GM12878 (cell line): ENCODE measurements around the gene SVEP1. TPM values are rescaled to one million over a fixed set of nuclear protein-coding genes. Genes with fewer than 3 reads are reported as not detected.

ENCODE experiments used
- ATAC-seq: fragments of 200-7000 bp; cut with Tn5 transposase; 3 replicates; pipeline ENCODE4 v1.9.1; 2020; ENCODE audit warnings: mild to moderate bottlenecking, moderate library complexity
- BruUV-seq: library from RNA; stranded (reverse); fragments of 400-500 nt; replicated peaks from 2 replicates; lab custom pipeline; 2021; lab: Mats Ljungman, UMichigan
- CTCF ChIA-PET: fragments of 300-600 bp; sonication (Branson Sonifier 250); formaldehyde crosslinking; extraction: SDS; loops from one replicate; lab custom pipeline; 2021; ENCODE audit warnings: inconsistent platforms; lab: Yijun Ruan, JAX
- POLR2A ChIA-PET: fragments of 350-600 bp; formaldehyde crosslinking; extraction: SDS; loops from one replicate; lab custom pipeline; 2021; ENCODE audit warnings: inconsistent platforms; lab: Charles Lee
- RAD21 ChIA-PET: fragments of 300-600 bp; sonication (Branson Sonifier 250); formaldehyde crosslinking; loops from one replicate; lab custom pipeline; 2023; ENCODE audit warnings: antibody characterized with exemption; ENCODE audit not compliant: unreplicated experiment; lab: Charles Lee
- SMC1A ChIA-PET: fragments of 300-600 bp; sonication (Branson Sonifier 250); formaldehyde crosslinking; loops from one replicate; lab custom pipeline; 2023; ENCODE audit not compliant: unreplicated experiment, uncharacterized antibody; lab: Charles Lee
- DNase-seq: peaks from one replicate; pipeline ENCODE4 v3.0.0-alpha.2; 2011; ENCODE audit warnings: low read depth, low spot score
- FAIRE-seq: peaks from 3 replicates; lab custom pipeline; 2011; peaks lifted over from hg19 to GRCh38; lab: Jason Lieb, UNC
- H2AFZ ChIP-seq: 2 replicates; pipeline ENCODE4 v1.6.0; 2011; ENCODE audit warnings: low read depth, low read length, control low read depth; ENCODE audit not compliant: control insufficient read depth
- H3K27ac ChIP-seq: 2 replicates; pipeline ENCODE4 v1.5.1; 2011; ENCODE audit warnings: control low read depth; ENCODE audit not compliant: control insufficient read depth, insufficient read depth
- H3K27me3 ChIP-seq, 2 experiments: replicated peaks in 1 of 2; 2 replicates each; pipeline versions ENCODE4 v1.6.0 to v1.6.1; 2011; ENCODE audit warnings: low read length in 1 of 2; ENCODE audit not compliant: control insufficient read depth in 2 of 2, insufficient read depth in 2 of 2
- H3K36me3 ChIP-seq, 2 experiments: 2 replicates each; pipeline ENCODE4 v1.5.1; 2011; ENCODE audit warnings: low read length in 1 of 2; ENCODE audit not compliant: control insufficient read depth in 2 of 2, insufficient read depth in 2 of 2
- H3K4me1 ChIP-seq: 2 replicates; pipeline ENCODE4 v1.6.1; 2011; ENCODE audit warnings: mild to moderate bottlenecking, low read length, moderate library complexity, mixed read lengths; ENCODE audit not compliant: control insufficient read depth, insufficient read depth
- H3K4me2 ChIP-seq: 2 replicates; pipeline ENCODE4 v1.6.0; 2011; ENCODE audit warnings: control low read depth; ENCODE audit not compliant: control insufficient read depth, insufficient read depth
- H3K4me3 ChIP-seq: fragments of 200-600 bp; sonication (generic); 2 replicates; pipeline ENCODE4 v1.5.1; 2016
- H3K79me2 ChIP-seq: 2 replicates; pipeline ENCODE4 v1.6.0; 2011; ENCODE audit warnings: low read length; ENCODE audit not compliant: control insufficient read depth, insufficient read depth
- H3K9ac ChIP-seq: 2 replicates; pipeline ENCODE4 v1.8.0; 2011; ENCODE audit warnings: low read length, control low read depth, mixed read lengths; ENCODE audit not compliant: control insufficient read depth, insufficient read depth
- H3K9me3 ChIP-seq: replicated peaks from 3 replicates; pipeline ENCODE4 v1.5.1; 2011; ENCODE audit warnings: mild to moderate bottlenecking, low read length; ENCODE audit not compliant: control insufficient read depth, insufficient read depth
- H4K20me1 ChIP-seq: 2 replicates; pipeline ENCODE4 v1.6.0; 2011; ENCODE audit not compliant: control insufficient read depth, insufficient read depth
- BCLAF1 ChIP-seq: fragments of 450-650 bp; IDR thresholded peaks from 2 replicates; pipeline ENCODE4 v1.6.1; 2017; ENCODE audit warnings: antibody characterized with exemption, mild to moderate bottlenecking, moderate library complexity
- FOXK2 ChIP-seq: fragments of 450-650 bp; IDR thresholded peaks from 2 replicates; pipeline ENCODE4 v1.6.1; 2017; ENCODE audit warnings: mild to moderate bottlenecking, moderate library complexity
- IKZF1 ChIP-seq: fragments of 450-650 bp; conservative IDR thresholded peaks from 2 replicates; pipeline ENCODE4 v1.6.1; 2017; ENCODE audit warnings: antibody characterized with exemption, mild to moderate bottlenecking
- KDM1A ChIP-seq: fragments of 200-600 bp; sonication (generic); IDR thresholded peaks from 2 replicates; pipeline ENCODE4 v1.6.1; 2016; ENCODE audit warnings: borderline replicate concordance
- LARP7 ChIP-seq: fragments of 450-650 bp; IDR thresholded peaks from 2 replicates; pipeline ENCODE4 v1.6.1; 2017; ENCODE audit warnings: mild to moderate bottlenecking
- MLLT1 ChIP-seq: fragments of 450-650 bp; IDR thresholded peaks from 2 replicates; pipeline ENCODE4 v1.6.1; 2016; ENCODE audit warnings: mild to moderate bottlenecking
- NFYA ChIP-seq: IDR thresholded peaks from 2 replicates; pipeline ENCODE4 v1.6.1; 2011; ENCODE audit warnings: low read depth, mild to moderate bottlenecking, low read length, improper control_type of control experiment, borderline replicate concordance
- POLR2AphosphoS2 ChIP-seq: IDR thresholded peaks from 2 replicates; pipeline ENCODE4 v1.6.1; 2011; ENCODE audit warnings: low read depth, mild to moderate bottlenecking, low read length, improper control_type of control experiment, moderate library complexity
- RB1 ChIP-seq: fragments of 450-650 bp; formaldehyde crosslinking; IDR thresholded peaks from 2 replicates; pipeline ENCODE4 v1.6.1; 2017; ENCODE audit warnings: mild to moderate bottlenecking, borderline replicate concordance
- WRNIP1 ChIP-seq: IDR thresholded peaks from 2 replicates; pipeline ENCODE4 v1.6.1; 2011; ENCODE audit warnings: low read depth, low read length, improper control_type of control experiment, borderline replicate concordance
- YY1 ChIP-seq: IDR thresholded peaks from 2 replicates; pipeline ENCODE4 v1.6.1; 2011; ENCODE audit warnings: low read depth, mild to moderate bottlenecking, low read length
- WGBS: methylation state at CpG from one replicate; pipeline ENCODE4 v1.1.6; 2016; ENCODE audit warnings: low lambda C conversion rate; ENCODE audit not compliant: insufficient replicate concordance, insufficient coverage; ENCODE audit errors: missing lambda C conversion rate; 5-methylcytosine and 5-hydroxymethylcytosine counted together
- in situ Hi-C: fragments of 300-500 bp; cut with MboI; formaldehyde crosslinking; loops from 9 replicates; pipeline ENCODE4 v1.14.3; 2018; ENCODE audit warnings: mixed read lengths
- intact Hi-C: fragments of 100-400 bp; cut with micrococcal nuclease; formaldehyde crosslinking; loops from one replicate; pipeline ENCODE4 v1.14.2; 2022; ENCODE audit not compliant: unreplicated experiment
- polyA plus RNA-seq, 11 experiments: library from polyadenylated mRNA; depleted of rRNA in 4 of 11; unstranded in 6 of 11; stranded (reverse) in 5 of 11; fragments of >200 nt; fragmentation: Nextera tagmentation in 4 of 11; fragmentation: Illumina TruSeq in 1 of 11; extraction: Ambion mirVana in 4 of 11; extraction: Trizol in 1 of 11; gene quantifications; 1 replicate in 1 of 11; 2 replicates in 10 of 11; pipeline versions ENCODE4 v1.2.1 to v1.2.3, GENCODE V29; 2011 to 2016; ENCODE audit warnings: inconsistent platforms in 2 of 11, missing spikeins in 2 of 11, low read depth in 1 of 11
- total RNA-seq, 4 experiments: library from RNA; depleted of rRNA in 3 of 4; stranded (reverse); fragments of >200 nt in 3 of 4; fragmentation: Illumina TruSeq in 1 of 4; extraction: Trizol in 1 of 4; gene quantifications; 2 replicates each; pipeline versions ENCODE4 v1.2.1 to v1.2.3, GENCODE V29; 2013 to 2021
- TF ChIP-seq, protein P1 (sequence below): fragments of 450-650 bp; IDR thresholded peaks from 2 replicates; pipeline ENCODE4 v1.6.1; 2017; ENCODE audit warnings: mild to moderate bottlenecking, moderate library complexity

The SVEP1 gene
- total and polyA plus RNA-seq, 10 of the 15 experiments (the other 5 are each of a cell fraction or from before 2014, with no cell fraction given), result under 0.01 to 0.05 (median 0.01) TPM; not detected in 5

- TF ChIP-seq BCLAF1, result no peak
- no peak for TF ChIP-seq MLLT1
- TF ChIP-seq NFYA, result no peak
- no peak for TF ChIP-seq KDM1A
- TF ChIP-seq WRNIP1, result no peak
- no peak for TF ChIP-seq POLR2AphosphoS2
Observed at GRCh38 chr9:110323818-110324217, 255.7 kb downstream of the SVEP1 start (continued).

DNA sequence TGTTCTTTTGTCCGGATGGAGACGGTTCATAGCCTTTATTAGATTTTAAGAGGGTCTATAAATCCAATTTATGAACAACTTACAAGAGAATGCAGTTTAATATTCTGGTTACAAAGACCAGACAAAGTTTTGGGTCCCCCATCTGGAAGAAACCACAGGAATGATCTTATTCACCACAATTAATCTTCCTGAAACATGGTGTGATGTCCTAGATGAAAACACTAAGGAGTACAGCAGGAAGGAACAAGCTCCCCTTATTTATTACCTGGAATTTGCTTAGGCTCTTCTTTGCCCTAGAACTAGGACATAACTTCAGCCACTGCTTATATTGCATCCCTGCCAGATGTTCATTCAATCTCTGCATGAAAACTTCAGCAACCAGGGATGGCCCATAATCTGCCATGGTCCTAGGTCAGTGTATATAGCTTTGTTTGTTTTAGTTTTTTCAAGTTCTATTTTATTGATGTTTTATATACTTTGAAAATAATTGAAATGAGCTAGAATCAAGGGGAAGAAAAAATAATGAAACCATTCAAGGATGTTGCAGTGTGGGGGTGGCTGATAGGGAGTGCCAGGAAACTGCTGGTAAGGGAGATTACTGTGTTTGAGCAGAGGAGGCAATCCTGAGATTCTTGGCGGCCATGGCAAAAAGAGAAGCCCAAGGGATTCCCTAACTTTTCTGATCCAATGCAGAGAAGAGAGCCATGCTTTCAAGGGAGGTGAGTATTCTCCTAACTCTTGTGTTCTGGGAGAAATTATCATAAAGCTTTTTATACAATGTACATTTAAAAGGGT is 258.7 kb downstream of the SVEP1 start:
- Histone ChIP-seq H3K4me2 (no peak overlapping the region), H3K4me1 (peaks cover 7% of the 10 kb centered on the region), H3K36me3 (no peaks in the 10 kb centered on the region), H3K4me3 (no peak overlapping the region), H3K9me3 (no peaks in the 10 kb centered on the region), H3K27ac (no peak overlapping the region), H4K20me1 (no peaks in the 10 kb centered on the region), H3K27me3 (no peaks in the 10 kb centered on the region), H3K9ac (no peak overlapping the region), H2AFZ (no peak overlapping the region), H3K79me2 (no peaks in the 10 kb centered on the region)
- in situ Hi-C loops, result no loop called here
- intact Hi-C loops, result no loop called here
- SMC1A ChIA-PET, result no interaction called here
- POLR2A ChIA-PET, result no interaction called here
- CTCF ChIA-PET, result no interaction called here
- DNase-seq (no peak), FAIRE-seq (no peak), ATAC-seq (no peak)
- WGBS, result 53% methylated on average over 3 of the region's 3 CpGs
- RAD21 ChIA-PET, result no interaction called here
- BruUV-seq, result no TSS peak
- no peak for TF ChIP-seq YY1
- no peak for TF ChIP-seq RB1
- TF ChIP-seq MLLT1, result no peak
- no peak for TF ChIP-seq LARP7
- no peak for TF ChIP-seq FOXK2
- TF ChIP-seq IKZF1, result no peak
- TF ChIP-seq, protein P1, sequence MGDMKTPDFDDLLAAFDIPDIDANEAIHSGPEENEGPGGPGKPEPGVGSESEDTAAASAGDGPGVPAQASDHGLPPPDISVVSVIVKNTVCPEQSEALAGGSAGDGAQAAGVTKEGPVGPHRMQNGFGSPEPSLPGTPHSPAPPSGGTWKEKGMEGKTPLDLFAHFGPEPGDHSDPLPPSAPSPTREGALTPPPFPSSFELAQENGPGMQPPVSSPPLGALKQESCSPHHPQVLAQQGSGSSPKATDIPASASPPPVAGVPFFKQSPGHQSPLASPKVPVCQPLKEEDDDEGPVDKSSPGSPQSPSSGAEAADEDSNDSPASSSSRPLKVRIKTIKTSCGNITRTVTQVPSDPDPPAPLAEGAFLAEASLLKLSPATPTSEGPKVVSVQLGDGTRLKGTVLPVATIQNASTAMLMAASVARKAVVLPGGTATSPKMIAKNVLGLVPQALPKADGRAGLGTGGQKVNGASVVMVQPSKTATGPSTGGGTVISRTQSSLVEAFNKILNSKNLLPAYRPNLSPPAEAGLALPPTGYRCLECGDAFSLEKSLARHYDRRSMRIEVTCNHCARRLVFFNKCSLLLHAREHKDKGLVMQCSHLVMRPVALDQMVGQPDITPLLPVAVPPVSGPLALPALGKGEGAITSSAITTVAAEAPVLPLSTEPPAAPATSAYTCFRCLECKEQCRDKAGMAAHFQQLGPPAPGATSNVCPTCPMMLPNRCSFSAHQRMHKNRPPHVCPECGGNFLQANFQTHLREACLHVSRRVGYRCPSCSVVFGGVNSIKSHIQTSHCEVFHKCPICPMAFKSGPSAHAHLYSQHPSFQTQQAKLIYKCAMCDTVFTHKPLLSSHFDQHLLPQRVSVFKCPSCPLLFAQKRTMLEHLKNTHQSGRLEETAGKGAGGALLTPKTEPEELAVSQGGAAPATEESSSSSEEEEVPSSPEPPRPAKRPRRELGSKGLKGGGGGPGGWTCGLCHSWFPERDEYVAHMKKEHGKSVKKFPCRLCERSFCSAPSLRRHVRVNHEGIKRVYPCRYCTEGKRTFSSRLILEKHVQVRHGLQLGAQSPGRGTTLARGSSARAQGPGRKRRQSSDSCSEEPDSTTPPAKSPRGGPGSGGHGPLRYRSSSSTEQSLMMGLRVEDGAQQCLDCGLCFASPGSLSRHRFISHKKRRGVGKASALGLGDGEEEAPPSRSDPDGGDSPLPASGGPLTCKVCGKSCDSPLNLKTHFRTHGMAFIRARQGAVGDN, result no peak
